ENCODE results near the gene UACA. TPM values are rescaled to one million over a fixed set of nuclear protein-coding genes. Genes with fewer than 3 reads are reported as not detected.
A peak's percentile ranks its signal among the peaks of the same experiment; 100 is the strongest.

The UACA gene
- total and polyA plus RNA-seq, 3 donors from 2014 or later, result 10.2 to 65.1 (median 56.9) TPM

GRCh38 chr15:70703096-70703878, 60.1 kb downstream of the UACA start:
- Histone ChIP-seq H3K27ac (peak overlapping the region; percentile 85 to 87), H3K27me3 (no peaks in the 10 kb centered on the region), H3K4me3 (no peak overlapping the region), H3K36me3 (ENCODE audit: low read depth, missing control alignments) (no peaks in the 10 kb centered on the region), H3K9me3 (no peaks in the 10 kb centered on the region), H3K4me1 (peaks cover 41% of the 10 kb centered on the region)
- TF ChIP-seq POLR2A (IDR thresholded peaks at IDR 0.05), result no peak
- no peak for TF ChIP-seq CTCF (IDR thresholded peaks at IDR 0.05)
- intact Hi-C loops (cut with DNase I; ENCODE audit: low total_unique reads), result no loop called here
- peak; percentile 51 for DNase-seq
- 41 to 57% methylated on average over 7 of the region's 7 CpGs for WGBS, 2 donors

- H3K4me3 ChIP-seq, result no peak overlapping the region
- peaks cover 41% of the 10 kb centered on the region for H3K4me1 ChIP-seq
These were observed 60.8 kb downstream of the UACA start for GRCh38 chr15:70702584-70702983.

DNA sequence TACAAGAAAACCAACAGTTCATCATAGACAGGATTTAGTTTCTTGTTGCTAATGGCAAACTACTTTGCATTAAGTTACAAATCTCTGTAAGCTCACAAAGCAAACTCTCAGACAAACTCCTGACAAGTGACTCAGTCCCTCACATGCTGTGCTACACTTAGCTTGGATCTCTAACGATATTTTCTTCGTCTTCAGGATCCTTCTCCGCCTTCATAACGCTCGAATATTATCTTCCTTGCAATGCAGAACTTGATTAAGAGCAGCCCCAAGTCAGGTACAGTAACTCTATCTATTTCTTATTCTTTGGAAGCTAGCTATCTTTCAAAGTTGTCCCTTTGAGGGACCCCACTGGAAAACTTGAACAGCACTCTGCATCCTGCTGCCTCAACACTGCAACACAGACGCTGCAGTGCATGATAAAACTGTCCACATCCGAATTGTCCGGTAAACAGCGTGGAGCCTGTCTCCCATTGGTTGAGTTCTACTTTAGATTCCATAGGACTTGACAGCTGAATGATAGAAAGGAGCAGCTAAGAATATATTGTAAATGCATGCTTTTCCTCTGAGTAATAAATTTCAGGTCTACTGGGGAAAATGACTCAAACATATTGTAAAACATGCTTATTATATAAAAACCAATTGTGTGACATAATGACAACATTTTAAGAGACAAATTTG, 61.3 kb downstream of the UACA start:
- intact Hi-C loops (cut with DNase I; ENCODE audit: low total_unique reads), result no loop called here
- H3K4me1 ChIP-seq, result peaks cover 43% of the 10 kb centered on the region
- TF ChIP-seq CTCF (IDR thresholded peaks at IDR 0.05) (no peak), POLR2A (IDR thresholded peaks at IDR 0.05) (peak; percentile 28)
- no peaks in the 10 kb centered on the region for H3K9me3 ChIP-seq
- peak overlapping the region; percentile 13 to 15 for H3K4me3 ChIP-seq
- WGBS, 2 donors, result 27 to 34% methylated on average over 9 of the region's 9 CpGs
- peak; percentile 69 for DNase-seq
- H3K27me3 ChIP-seq, result no peaks in the 10 kb centered on the region
- peak overlapping the region; percentile 85 to 87 for H3K27ac ChIP-seq
- no peaks in the 10 kb centered on the region for H3K36me3 ChIP-seq (ENCODE audit: low read depth, missing control alignments)

More at GRCh38 chr15:70702584-70702983, 60.8 kb downstream of the UACA start:
- TF ChIP-seq CTCF (IDR thresholded peaks at IDR 0.05) (no peak), POLR2A (IDR thresholded peaks at IDR 0.05) (no peak)
- Histone ChIP-seq H3K9me3 (no peaks in the 10 kb centered on the region), H3K27ac (peak overlapping the region; percentile 85 to 87), H3K27me3 (no peaks in the 10 kb centered on the region), H3K36me3 (ENCODE audit: low read depth, missing control alignments) (no peaks in the 10 kb centered on the region)
- intact Hi-C loops (cut with DNase I; ENCODE audit: low total_unique reads), result no loop called here
- WGBS, 2 donors, result 56 to 59% methylated on average over 2 of the region's 2 CpGs
- DNase-seq, result no peak

DNA sequence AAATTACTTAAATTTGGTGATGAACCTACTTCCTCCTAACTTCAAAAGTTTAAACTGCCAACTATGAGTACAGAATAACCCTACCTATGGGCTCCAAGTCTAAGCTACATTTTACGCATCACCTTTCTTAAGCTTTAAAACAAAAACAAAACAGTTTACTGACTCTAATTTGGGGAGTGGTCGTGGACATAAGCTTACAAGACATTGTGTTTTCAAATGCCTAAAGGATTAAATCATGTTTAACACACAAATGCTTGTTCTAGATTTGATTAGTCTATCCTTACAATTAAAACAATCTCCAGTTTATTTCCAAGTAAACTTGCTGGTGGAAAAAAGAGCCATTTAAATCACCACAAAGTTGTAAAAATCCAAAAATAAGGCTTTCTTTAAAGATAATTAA, 62.2 kb downstream of the UACA start:
- Histone ChIP-seq H3K27ac (peak overlapping the region; percentile 85 to 87), H3K4me1 (peaks cover 49% of the 10 kb centered on the region), H3K36me3 (ENCODE audit: low read depth, missing control alignments) (no peaks in the 10 kb centered on the region), H3K27me3 (no peaks in the 10 kb centered on the region), H3K4me3 (peak overlapping the region in 1 of 2 donors; percentile 15), H3K9me3 (no peaks in the 10 kb centered on the region)
- TF ChIP-seq CTCF (IDR thresholded peaks at IDR 0.05) (no peak), POLR2A (IDR thresholded peaks at IDR 0.05) (no peak)
- intact Hi-C loops (cut with DNase I; ENCODE audit: low total_unique reads), result no loop called here
- 43 to 54% methylated on average over 2 of the region's 2 CpGs for WGBS, 2 donors
- no peak for DNase-seq
